ENCODE results near the gene EHBP1L1. TPM values are rescaled to one million over a fixed set of nuclear protein-coding genes. Genes with fewer than 3 reads are reported as not detected.

Gene EHBP1L1
- total RNA-seq, 6 donors from 2014 or later = 70.4 to 220 (median 133) TPM

- no peak for TF ChIP-seq POLR2AphosphoS5 (IDR thresholded peaks at IDR 0.05)
- no peak for TF ChIP-seq EP300 (IDR thresholded peaks at IDR 0.05)
- no peak overlapping the region for H3K4me3 ChIP-seq
- ATAC-seq (ENCODE audit: low FRiP score in 2 of 2) = no peak
- no peaks in the 10 kb centered on the region for H3K9me3 ChIP-seq
- no peaks in the 10 kb centered on the region for H3K27me3 ChIP-seq
- H3K4me1 ChIP-seq = no peaks in the 10 kb centered on the region
- H3K27ac ChIP-seq = no peak overlapping the region
- no peak for DNase-seq
- WGBS, 2 donors = 81 to 87% methylated on average over 12 to 14 of the region's 15 CpGs
- peaks cover 19 to 94% (median 70%) of the 10 kb centered on the region in 4 donors for H3K36me3 ChIP-seq
Measured at GRCh38 chr11:65532388-65533064, 43.3 kb upstream of the EHBP1L1 start.

- no peak overlapping the region for H3K27ac ChIP-seq
- H3K9me3 ChIP-seq = no peaks in the 10 kb centered on the region
- no peak for DNase-seq
- no peak overlapping the region for H3K4me3 ChIP-seq
- TF ChIP-seq CTCF (IDR thresholded peaks at IDR 0.05) = no peak
- TF ChIP-seq POLR2AphosphoS5 (IDR thresholded peaks at IDR 0.05) = no peak
- no peak for TF ChIP-seq EP300 (IDR thresholded peaks at IDR 0.05)
- no peak for TF ChIP-seq POLR2A (IDR thresholded peaks at IDR 0.05)
- H3K36me3 ChIP-seq = peaks cover 19 to 91% (median 74%) of the 10 kb centered on the region in 4 donors
- 79 to 86% methylated on average over 5 to 9 of the region's 9 CpGs for WGBS, 2 donors
- H3K27me3 ChIP-seq = no peaks in the 10 kb centered on the region
- H3K4me1 ChIP-seq = peaks cover 6 to 12% (median 8%) of the 10 kb centered on the region in 4 donors
- no peak for ATAC-seq (ENCODE audit: low FRiP score in 2 of 2)
Measured at GRCh38 chr11:65535102-65535501, 40.8 kb upstream of the EHBP1L1 start.

GRCh38 chr11:65536412-65537295 is 39.2 kb upstream of the EHBP1L1 start:
- no peak for ATAC-seq (ENCODE audit: low FRiP score in 2 of 2)
- peaks cover 15 to 26% (median 19%) of the 10 kb centered on the region in 4 donors for H3K4me1 ChIP-seq
- TF ChIP-seq POLR2AphosphoS5 (IDR thresholded peaks at IDR 0.05) = no peak
- H3K36me3 ChIP-seq = peaks cover 10 to 75% (median 59%) of the 10 kb centered on the region in 4 donors
- no peaks in the 10 kb centered on the region for H3K27me3 ChIP-seq
- H3K4me3 ChIP-seq = no peak overlapping the region
- DNase-seq = no peak
- H3K27ac ChIP-seq = peak overlapping the region in 1 of 4 donors; percentile 12
- 90 to 94% methylated on average over 4 to 12 of the region's 12 CpGs for WGBS, 2 donors
- no peaks in the 10 kb centered on the region for H3K9me3 ChIP-seq

GRCh38 chr11:65537296-65537597 is 38.6 kb upstream of the EHBP1L1 start:
- Histone ChIP-seq H3K27me3 (no peaks in the 10 kb centered on the region), H3K27ac (peak overlapping the region in 1 of 4 donors; percentile 12), H3K4me1 (peaks cover 18 to 31% (median 23%) of the 10 kb centered on the region in 4 donors), H3K4me3 (no peak overlapping the region), H3K36me3 (peaks cover 10 to 69% (median 54%) of the 10 kb centered on the region in 4 donors), H3K9me3 (no peaks in the 10 kb centered on the region)
- TF ChIP-seq EP300 (IDR thresholded peaks at IDR 0.05) (no peak), CTCF (IDR thresholded peaks at IDR 0.05) (no peak), POLR2AphosphoS5 (IDR thresholded peaks at IDR 0.05) (no peak), POLR2A (IDR thresholded peaks at IDR 0.05) (no peak)
- WGBS, 2 donors = 95% methylated on average over 2 of the region's 2 CpGs; no CpG with 5 or more reads in 1 of the 2 donors
- DNase-seq (no peak), ATAC-seq (ENCODE audit: low FRiP score in 2 of 2) (no peak)

GRCh38 chr11:65537620-65538231 is 38.1 kb upstream of the EHBP1L1 start:
- peaks cover 7 to 65% (median 49%) of the 10 kb centered on the region in 4 donors for H3K36me3 ChIP-seq
- H3K9me3 ChIP-seq = no peaks in the 10 kb centered on the region
- WGBS, 2 donors = 89 to 90% methylated on average over 13 to 18 of the region's 18 CpGs
- no peak overlapping the region for H3K4me3 ChIP-seq
- no peaks in the 10 kb centered on the region for H3K27me3 ChIP-seq
- TF ChIP-seq CTCF (IDR thresholded peaks at IDR 0.05) (no peak), POLR2A (IDR thresholded peaks at IDR 0.05) (no peak), EP300 (IDR thresholded peaks at IDR 0.05) (no peak), POLR2AphosphoS5 (IDR thresholded peaks at IDR 0.05) (no peak)
- H3K27ac ChIP-seq = no peak overlapping the region
- ATAC-seq (ENCODE audit: low FRiP score in 2 of 2) (no peak), DNase-seq (no peak)
- H3K4me1 ChIP-seq = peaks cover 18 to 31% (median 23%) of the 10 kb centered on the region in 4 donors
